ENCODE data around the gene MXRA8.

MXRA8 gene

GRCh38 chr1:1324084-1324523, 34.3 kb downstream of the MXRA8 start:
- DNase-seq (ENCODE audit: extremely low read depth, low read depth), result no peak
- no peak for TF ChIP-seq CTCF (IDR thresholded peaks at IDR 0.05; ENCODE audit: low read depth, low read length, missing control alignments)
- peak overlapping the region; percentile 89 for H3K4me3 ChIP-seq (replicated peaks; ENCODE audit: low read depth, low read length)

- H3K4me3 ChIP-seq (replicated peaks; ENCODE audit: low read depth, low read length), result peak overlapping the region; percentile 37
- DNase-seq (ENCODE audit: extremely low read depth, low read depth), result no peak
- no peak for TF ChIP-seq CTCF (IDR thresholded peaks at IDR 0.05; ENCODE audit: low read depth, low read length, missing control alignments)
Observed at GRCh38 chr1:1322952-1323351, 35.4 kb downstream of the MXRA8 start.

- H3K4me3 ChIP-seq (replicated peaks; ENCODE audit: low read depth, low read length), result no peak overlapping the region; the same call in 1 of the 2 replicates
- DNase-seq (ENCODE audit: extremely low read depth, low read depth), result no peak
- no peak for TF ChIP-seq CTCF (IDR thresholded peaks at IDR 0.05; ENCODE audit: low read depth, low read length, missing control alignments)
Observed at GRCh38 chr1:1322418-1322817, 35.9 kb downstream of the MXRA8 start.

- no peak overlapping the region for H3K4me3 ChIP-seq (replicated peaks; ENCODE audit: low read depth, low read length)
- no peak for DNase-seq (ENCODE audit: extremely low read depth, low read depth)
- no peak for TF ChIP-seq CTCF (IDR thresholded peaks at IDR 0.05; ENCODE audit: low read depth, low read length, missing control alignments)
Observed at GRCh38 chr1:1321477-1321876, 36.9 kb downstream of the MXRA8 start.

- H3K4me3 ChIP-seq (replicated peaks; ENCODE audit: low read depth, low read length), result no peak overlapping the region
- no peak for DNase-seq (ENCODE audit: extremely low read depth, low read depth)
- no peak for TF ChIP-seq CTCF (IDR thresholded peaks at IDR 0.05; ENCODE audit: low read depth, low read length, missing control alignments)
Observed at GRCh38 chr1:1320666-1321448, 37.5 kb downstream of the MXRA8 start.

GRCh38 chr1:1319646-1319941, 38.8 kb downstream of the MXRA8 start:
- DNase-seq (ENCODE audit: extremely low read depth, low read depth), result no peak
- TF ChIP-seq CTCF (IDR thresholded peaks at IDR 0.05; ENCODE audit: low read depth, low read length, missing control alignments), result no peak
- no peak overlapping the region for H3K4me3 ChIP-seq (replicated peaks; ENCODE audit: low read depth, low read length)

All from HFF-Myc (cell line).